HG03103 (cell line): ENCODE measurements around the gene TPO.
"Not testable (repeated sequence)": the region's sequence is repeated elsewhere in the genome, so short reads cannot be mapped to it uniquely, and the experiment has no call there.

Experiments used
- ATAC-seq: cut with Tn5 transposase; IDR thresholded peaks from one replicate; pipeline ENCODE4 v1.9.1; 2021; ENCODE audit warnings: low read depth; ENCODE audit not compliant: unreplicated experiment

The TPO gene

DNA sequence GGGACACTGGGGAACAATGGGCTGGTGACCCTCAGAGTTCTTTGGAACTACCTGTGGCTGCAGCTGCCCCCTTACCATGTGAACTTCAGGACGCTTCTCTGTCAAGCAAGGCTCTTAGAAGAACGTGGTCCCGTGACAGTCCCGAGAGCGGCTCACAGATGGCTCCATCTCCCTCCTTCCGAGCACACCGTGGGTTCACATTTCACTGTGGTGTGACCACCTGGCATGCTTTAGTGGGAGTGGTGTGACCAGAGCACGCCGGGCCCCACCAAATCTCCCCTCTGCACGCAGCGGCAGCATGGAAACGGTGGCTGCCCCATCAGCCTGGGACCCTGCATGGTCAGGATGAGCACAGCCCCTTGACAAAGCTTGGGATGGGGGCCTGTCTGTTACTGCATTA lies 9.7 kb upstream of the TPO start:
- ATAC-seq, result no peak

- ATAC-seq, result no peak
These were observed 8.1 kb upstream of the TPO start for GRCh38 chr2:1405124-1405523.

DNA sequence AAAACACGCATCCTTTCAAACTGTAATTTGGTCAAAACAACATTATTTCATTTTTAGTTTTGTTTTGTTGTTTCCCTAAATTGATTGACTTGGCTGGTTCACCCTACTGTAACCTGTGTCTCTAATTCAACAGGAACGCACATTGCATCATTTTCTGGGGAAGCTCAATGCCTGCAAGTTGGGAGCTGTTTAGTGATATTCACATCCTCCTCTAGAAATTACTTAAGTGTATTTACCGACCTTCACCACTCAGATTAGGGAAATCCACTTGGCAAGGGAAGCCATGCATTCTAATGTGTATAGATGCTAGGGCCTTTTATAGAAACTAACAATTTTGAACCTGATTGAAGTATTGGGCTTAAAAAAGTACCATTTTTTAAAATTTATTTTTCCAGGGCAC lies 7.3 kb upstream of the TPO start:
- ATAC-seq, result no peak

DNA sequence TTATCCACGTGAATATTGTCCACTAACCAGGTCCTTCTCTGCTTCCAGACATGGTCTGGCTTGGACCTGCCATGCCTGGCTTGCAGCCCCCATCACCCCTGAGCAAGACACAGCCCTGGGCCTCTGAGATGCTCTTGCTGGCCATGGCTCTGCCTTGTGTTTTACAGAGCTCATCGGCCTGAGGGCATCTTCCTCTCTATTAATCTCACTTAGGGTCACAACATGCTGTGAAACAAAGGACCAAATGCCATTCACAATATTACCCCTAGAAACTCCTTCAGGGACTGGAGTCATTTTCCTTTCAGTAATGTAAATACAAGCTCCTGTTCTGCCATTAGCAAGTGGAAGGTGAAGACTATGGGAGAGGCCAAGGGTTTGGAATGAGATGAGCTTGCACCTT lies 6.8 kb upstream of the TPO start:
- ATAC-seq, result no peak

DNA sequence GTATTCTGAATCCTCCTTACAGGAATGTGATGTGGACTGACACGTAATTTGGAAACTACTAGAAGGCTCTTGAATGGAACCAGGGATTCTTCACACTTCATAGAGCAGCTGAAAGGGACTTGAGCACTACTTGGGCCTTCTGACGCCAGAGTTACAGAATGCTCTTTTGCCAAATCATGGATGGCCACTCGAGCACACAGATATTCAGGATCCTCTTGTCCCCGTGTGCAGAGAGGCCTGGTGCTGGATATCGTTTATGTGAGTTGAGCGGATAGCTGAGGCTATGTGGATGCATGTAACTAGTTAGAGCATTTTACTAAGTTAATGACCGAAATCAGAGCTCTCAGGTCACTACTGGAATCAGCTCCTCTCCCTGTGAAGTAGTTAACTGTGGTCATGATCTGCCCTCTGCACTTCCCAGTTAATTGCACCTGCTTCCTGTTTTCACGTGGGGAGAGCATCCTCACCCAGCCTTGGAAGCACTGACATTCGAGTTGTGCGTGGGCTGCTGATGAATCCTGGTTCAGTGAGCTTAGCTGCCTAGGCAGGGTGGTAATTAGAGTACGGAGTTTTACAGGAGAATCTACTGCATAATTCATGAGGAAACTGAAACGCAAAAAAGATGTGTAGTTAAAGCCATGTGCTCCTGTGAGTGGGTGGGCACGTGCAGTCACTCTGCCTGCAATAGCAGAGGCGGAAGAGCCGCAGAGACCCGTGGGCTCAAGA lies 5.2 kb upstream of the TPO start:
- ATAC-seq, result no peak

DNA sequence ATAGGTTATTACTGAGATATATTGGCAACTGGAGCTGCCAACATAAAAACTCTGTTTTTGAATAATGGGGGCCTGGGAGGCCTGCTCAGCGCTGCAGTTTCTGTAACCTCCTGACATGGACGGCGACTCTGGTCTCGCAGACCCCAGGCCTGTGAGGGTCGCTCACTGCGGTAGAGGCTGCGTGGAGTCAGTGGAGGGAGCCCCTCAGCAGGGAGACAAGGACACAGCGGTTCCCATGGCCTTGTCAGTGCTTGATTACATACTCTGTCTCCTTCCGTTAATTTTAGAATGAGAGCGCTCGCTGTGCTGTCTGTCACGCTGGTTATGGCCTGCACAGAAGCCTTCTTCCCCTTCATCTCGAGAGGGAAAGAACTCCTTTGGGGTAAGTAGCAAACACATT lies 858 bp downstream of the TPO start:
- ATAC-seq, result no peak

GRCh38 chr2:1414901-1415300 lies 1.6 kb downstream of the TPO start:
- not testable (repeated sequence) for ATAC-seq

- ATAC-seq, result no peak
These were observed 2.2 kb downstream of the TPO start for GRCh38 chr2:1415501-1415900.

- ATAC-seq, result no peak
These were observed 5.3 kb downstream of the TPO start for GRCh38 chr2:1418566-1418965.

DNA sequence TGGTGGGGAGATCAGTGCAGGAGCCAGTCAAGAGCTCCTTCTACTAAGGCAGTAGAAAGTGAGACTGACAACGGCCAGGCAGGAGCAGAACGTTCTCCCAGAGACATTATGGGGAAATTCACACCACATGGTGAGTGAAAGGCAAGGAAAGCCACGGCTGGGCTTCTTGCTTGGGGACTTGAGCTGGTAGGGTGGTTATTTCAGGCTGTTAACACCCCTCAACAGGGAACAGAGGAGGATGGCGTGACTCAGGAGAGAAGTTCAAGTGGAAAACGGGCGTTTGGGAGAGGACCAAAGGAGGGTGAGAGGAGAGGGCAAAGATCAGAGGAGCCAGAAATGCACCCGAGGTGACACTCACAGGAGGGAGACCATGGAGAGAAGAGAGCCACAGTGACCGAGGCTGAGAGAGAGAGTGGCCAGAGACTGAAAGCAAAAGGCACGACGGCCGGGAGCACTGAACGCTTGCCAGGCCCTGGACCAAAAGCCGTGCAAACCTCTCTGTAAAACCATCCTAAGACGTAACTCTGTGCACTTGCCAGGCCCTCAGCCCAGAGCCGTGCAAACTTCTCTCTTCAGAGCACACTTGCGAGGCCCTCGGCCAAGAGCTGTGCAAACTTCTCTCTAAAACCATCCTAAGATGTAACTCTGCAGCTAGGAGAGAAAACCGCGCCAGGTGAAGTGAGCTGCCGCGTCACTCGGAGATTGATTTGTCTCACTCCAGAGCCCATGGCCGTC lies 7.7 kb downstream of the TPO start:
- ATAC-seq, result no peak

GRCh38 chr2:1421731-1422130 lies 8.5 kb downstream of the TPO start:
- ATAC-seq, result no peak

DNA sequence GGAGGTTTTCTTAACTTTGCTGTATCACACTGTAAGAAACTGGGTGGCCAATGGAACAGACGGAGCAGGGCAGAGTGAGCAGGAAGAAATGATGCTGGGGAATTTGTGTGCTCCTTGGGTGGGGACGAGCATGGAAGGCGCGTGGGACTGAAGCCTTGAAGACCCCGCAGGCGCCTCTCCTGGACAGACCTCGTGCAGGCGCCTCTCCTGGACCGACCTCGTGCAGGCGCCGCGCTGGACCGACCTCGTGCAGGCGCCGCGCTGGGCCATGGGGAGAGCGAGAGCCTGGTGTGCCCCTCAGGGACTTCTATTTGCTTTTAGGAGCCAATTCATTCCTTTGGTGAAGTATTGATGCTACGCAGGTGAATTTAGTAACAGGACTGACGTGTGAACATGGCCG lies 8.9 kb downstream of the TPO start:
- ATAC-seq, result no peak

- ATAC-seq, result no peak
These were observed 9.5 kb downstream of the TPO start for GRCh38 chr2:1422716-1423285.

DNA sequence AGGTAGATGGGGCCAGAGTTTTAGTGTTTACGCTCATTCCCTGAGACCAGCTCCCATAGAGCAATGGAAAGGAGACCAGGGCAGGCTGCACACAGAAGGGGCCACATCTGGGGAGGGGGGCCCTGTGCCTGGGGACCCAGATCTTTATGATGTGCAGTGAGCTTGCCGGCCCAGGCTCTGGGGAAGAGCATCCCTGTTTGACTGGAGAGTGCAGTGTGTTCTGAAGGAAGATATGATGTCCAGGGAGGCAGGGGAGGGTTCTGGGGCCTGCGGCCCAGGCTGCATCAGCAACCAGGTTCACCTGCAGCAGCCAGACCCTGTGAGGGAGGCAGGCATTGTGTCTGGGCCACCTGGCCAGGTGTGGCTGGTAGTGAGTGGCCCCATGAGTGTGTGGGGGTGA lies 13.8 kb downstream of the TPO start:
- no peak for ATAC-seq

- ATAC-seq, result no peak
These were observed 16.6 kb downstream of the TPO start for GRCh38 chr2:1429895-1430294.

DNA sequence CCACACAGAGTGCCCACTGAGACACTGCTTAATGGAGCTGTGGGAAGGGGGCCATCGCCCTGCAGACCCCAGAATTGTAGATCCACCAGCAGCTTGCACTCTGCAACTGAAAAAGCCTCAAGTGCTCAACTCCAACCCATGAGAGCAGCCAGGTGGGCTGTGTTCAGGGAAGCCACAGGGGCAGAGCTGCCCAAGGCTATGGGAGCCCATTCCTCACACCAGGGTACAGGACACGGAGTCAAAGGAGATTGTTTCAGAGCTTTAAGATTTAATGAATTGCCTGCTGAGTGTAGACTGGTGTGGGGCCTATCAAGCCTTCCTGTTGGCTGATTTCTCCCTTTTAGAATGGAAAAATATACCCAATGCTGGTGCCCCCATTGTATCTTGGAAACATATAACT lies 17.2 kb downstream of the TPO start:
- ATAC-seq, result no peak

GRCh38 chr2:1431886-1432400 lies 18.7 kb downstream of the TPO start:
- no peak for ATAC-seq

GRCh38 chr2:1432726-1433125 lies 19.5 kb downstream of the TPO start:
- no peak for ATAC-seq

DNA sequence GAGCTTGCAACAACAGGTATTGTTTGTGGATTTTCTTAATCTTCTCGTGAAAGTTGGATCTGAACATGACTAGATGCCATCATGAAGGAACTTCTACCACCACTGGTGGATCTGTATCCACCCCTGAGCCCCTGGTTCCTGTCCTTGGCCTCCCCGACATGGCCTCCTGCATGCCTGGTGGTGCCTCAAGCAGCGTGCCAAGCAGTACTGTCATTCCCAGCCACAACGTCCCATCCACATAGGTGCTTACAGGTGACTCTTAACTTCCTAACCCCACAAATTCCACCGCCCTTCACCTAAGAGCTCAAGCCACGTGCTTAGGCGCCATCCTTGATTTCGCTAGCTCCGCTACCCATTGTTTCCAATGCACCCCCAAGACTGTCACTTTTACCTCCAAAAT lies 23.1 kb downstream of the TPO start:
- ATAC-seq, result no peak

DNA sequence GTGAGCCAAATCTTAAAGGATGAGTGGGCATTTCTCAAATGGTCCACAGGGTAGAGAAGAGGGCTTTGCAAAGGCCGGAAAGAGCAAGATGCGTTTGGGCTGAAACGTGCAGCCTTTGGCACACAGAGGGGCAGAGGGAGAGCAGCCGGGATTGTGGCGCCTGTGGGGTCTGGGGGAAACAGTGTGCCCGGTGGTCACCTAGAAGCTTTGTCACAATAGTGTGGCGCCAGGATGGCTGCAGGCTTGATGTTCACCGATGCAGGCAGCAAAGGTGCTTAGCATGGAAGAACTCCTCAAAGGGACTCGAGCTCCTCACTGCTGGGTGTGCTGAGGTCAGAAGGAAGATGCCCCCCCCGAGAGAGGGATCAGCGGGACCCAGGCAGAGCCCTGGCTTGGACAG lies 23.8 kb downstream of the TPO start:
- ATAC-seq, result no peak

GRCh38 chr2:1437537-1437936 lies 24.3 kb downstream of the TPO start:
- ATAC-seq, result no peak

GRCh38 chr2:1438972-1439371 lies 25.7 kb downstream of the TPO start:
- no peak for ATAC-seq
